Measurements from ENCODE around the gene KLHL2.

DNA sequence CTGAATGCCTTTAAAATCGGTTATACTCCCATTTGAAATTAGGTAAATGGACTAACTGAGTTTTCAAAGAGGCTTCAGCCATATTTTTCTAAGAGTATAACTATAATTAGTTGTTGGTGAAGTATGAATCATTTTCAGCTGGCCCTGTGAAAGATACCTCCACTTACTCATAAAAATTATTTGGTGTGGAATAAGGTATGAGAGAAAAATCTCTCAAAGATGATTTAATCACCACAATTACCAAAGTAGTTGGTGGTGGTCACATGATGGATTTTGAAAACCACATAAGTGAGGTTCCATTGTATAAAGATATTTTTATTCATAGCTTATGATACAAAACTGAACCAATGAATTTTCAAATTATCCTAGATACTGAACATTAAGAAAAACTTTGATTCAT lies 9.0 kb upstream of the KLHL2 start:
- TF ChIP-seq, protein P1, sequence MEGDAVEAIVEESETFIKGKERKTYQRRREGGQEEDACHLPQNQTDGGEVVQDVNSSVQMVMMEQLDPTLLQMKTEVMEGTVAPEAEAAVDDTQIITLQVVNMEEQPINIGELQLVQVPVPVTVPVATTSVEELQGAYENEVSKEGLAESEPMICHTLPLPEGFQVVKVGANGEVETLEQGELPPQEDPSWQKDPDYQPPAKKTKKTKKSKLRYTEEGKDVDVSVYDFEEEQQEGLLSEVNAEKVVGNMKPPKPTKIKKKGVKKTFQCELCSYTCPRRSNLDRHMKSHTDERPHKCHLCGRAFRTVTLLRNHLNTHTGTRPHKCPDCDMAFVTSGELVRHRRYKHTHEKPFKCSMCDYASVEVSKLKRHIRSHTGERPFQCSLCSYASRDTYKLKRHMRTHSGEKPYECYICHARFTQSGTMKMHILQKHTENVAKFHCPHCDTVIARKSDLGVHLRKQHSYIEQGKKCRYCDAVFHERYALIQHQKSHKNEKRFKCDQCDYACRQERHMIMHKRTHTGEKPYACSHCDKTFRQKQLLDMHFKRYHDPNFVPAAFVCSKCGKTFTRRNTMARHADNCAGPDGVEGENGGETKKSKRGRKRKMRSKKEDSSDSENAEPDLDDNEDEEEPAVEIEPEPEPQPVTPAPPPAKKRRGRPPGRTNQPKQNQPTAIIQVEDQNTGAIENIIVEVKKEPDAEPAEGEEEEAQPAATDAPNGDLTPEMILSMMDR (IDR thresholded peaks at IDR 0.05; ENCODE audit: insufficient read depth, low read length), result no peak
- TF ChIP-seq POLR2AphosphoS5 (IDR thresholded peaks at IDR 0.05; ENCODE audit: low read depth), result no peak

Data from HL-60 (cell line).